Measurements from ENCODE around the gene C6orf120.

Gene C6orf120

DNA sequence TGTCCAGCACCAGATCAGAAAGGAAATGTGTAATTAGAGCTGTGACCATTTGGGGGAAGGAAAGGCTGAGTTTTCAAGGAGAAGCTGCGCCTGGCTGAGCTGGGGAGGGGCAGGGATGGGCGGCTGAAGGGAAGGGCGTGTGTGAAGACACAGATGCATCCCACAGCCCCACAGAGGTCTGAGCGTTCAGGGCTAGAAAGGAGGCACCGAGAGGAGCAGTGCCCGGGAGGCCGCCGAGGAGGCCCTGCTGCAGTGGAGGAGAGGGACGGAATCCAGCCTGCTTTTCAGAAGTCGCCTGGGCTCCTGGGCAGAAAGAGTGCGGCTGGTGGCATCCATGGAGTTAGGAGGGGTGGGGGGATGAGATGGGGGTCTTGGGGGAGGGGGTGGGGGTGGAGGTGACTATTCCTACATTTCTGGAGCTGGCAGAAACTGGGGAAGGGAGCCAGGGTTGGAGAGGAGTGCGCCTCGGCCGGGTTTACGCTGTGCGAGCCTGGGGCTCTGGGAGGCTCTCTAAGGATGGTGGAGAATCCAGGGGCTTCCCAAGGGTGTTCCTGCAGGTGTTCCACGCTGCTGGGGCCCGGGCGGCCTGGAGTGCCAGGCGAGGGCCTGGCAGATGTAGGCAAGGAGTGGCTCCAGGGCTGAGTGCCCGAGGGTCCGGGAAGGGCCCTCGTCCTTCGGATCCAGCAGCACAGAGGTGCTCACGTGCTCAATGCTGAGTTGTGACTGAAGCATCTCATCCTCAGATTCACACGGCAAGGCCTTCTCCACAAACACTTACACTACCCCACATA lies 41.9 kb upstream of the C6orf120 start:
- H3K4me2 ChIP-seq (ENCODE audit: low read length) = no peak overlapping the region
- peaks cover 79% of the 10 kb centered on the region for H3K36me3 ChIP-seq (ENCODE audit: insufficient read depth, low read length)
- no peak overlapping the region for H3K9ac ChIP-seq (ENCODE audit: low read length)

DNA sequence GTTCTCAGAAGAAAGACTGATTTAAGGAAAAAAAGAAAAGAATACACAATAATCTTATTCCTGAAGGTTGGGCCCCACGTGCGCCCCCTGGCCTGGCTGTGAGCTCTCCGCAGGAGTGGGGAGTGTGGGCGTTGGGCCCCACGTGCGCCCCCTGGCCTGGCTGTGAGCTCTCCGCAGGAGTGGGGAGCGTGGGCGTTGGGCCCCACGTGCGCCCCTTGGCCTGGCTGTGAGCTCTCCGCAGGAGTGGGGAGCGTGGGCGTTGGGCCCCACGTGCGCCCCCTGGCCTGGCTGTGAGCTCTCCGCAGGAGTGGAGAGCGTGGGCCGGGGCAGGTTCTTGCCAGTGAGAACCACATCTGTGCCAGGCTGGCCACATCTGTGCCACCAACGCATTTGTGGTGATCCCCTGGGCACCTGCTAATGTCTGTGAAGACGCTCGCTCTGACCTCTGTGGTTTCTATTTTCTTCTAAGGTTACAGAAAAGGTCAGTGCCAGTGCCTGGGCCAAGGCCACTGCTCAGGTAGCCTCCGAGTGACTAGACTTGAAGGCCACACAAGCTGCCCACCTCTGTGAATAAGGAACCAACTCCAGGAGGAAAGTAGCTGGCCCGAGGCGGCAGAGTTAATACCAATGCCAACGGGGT lies 41.1 kb upstream of the C6orf120 start:
- Histone ChIP-seq H3F3A (ENCODE audit: insufficient read depth, low read length) (no peaks in the 10 kb centered on the region), H4K20me1 (ENCODE audit: insufficient read depth, low read length) (no peaks in the 10 kb centered on the region), H3K4me2 (ENCODE audit: low read length) (no peak overlapping the region), H3K9ac (ENCODE audit: low read length) (no peak overlapping the region), H3K27ac (ENCODE audit: low read depth, low read length, poor library complexity, severe bottlenecking) (no peak overlapping the region), H2AFZ (ENCODE audit: low read length) (no peak overlapping the region), H3K36me3 (ENCODE audit: insufficient read depth, low read length) (peaks cover 79% of the 10 kb centered on the region), H3K27me3 (ENCODE audit: insufficient read depth, low read length) (no peaks in the 10 kb centered on the region), H3K4me1 (ENCODE audit: insufficient read depth, low read length, severe bottlenecking) (no peaks in the 10 kb centered on the region), H3K9me2 (ENCODE audit: low read depth, low read length) (no peaks in the 10 kb centered on the region), H3K9me3 (ENCODE audit: low read length) (no peaks in the 10 kb centered on the region; the same call in 1 of the 2 replicates), H3K79me2 (ENCODE audit: insufficient read depth, low read length) (no peaks in the 10 kb centered on the region), H3K4me3 (ENCODE audit: low read depth, low read length, poor library complexity, severe bottlenecking) (no peak overlapping the region)
- no peak for TF ChIP-seq EZH2 (IDR thresholded peaks at IDR 0.05; ENCODE audit: borderline replicate concordance, low read length)
- TF ChIP-seq, protein P1, sequence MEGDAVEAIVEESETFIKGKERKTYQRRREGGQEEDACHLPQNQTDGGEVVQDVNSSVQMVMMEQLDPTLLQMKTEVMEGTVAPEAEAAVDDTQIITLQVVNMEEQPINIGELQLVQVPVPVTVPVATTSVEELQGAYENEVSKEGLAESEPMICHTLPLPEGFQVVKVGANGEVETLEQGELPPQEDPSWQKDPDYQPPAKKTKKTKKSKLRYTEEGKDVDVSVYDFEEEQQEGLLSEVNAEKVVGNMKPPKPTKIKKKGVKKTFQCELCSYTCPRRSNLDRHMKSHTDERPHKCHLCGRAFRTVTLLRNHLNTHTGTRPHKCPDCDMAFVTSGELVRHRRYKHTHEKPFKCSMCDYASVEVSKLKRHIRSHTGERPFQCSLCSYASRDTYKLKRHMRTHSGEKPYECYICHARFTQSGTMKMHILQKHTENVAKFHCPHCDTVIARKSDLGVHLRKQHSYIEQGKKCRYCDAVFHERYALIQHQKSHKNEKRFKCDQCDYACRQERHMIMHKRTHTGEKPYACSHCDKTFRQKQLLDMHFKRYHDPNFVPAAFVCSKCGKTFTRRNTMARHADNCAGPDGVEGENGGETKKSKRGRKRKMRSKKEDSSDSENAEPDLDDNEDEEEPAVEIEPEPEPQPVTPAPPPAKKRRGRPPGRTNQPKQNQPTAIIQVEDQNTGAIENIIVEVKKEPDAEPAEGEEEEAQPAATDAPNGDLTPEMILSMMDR (IDR thresholded peaks at IDR 0.05; ENCODE audit: low read length) = no peak

More for the DNA sequence above, 41.9 kb upstream of the C6orf120 start:
- TF ChIP-seq, protein P1 (IDR thresholded peaks at IDR 0.05; ENCODE audit: low read length) = no peak
- no peak for TF ChIP-seq EZH2 (IDR thresholded peaks at IDR 0.05; ENCODE audit: borderline replicate concordance, low read length)
- Histone ChIP-seq H3K27me3 (ENCODE audit: insufficient read depth, low read length) (no peaks in the 10 kb centered on the region), H3F3A (ENCODE audit: insufficient read depth, low read length) (no peaks in the 10 kb centered on the region), H3K27ac (ENCODE audit: low read depth, low read length, poor library complexity, severe bottlenecking) (no peak overlapping the region), H4K20me1 (ENCODE audit: insufficient read depth, low read length) (no peaks in the 10 kb centered on the region), H3K4me1 (ENCODE audit: insufficient read depth, low read length, severe bottlenecking) (no peaks in the 10 kb centered on the region), H3K9me2 (ENCODE audit: low read depth, low read length) (no peaks in the 10 kb centered on the region), H3K79me2 (ENCODE audit: insufficient read depth, low read length) (no peaks in the 10 kb centered on the region), H3K9me3 (ENCODE audit: low read length) (peaks cover 2% of the 10 kb centered on the region), H3K4me3 (ENCODE audit: low read depth, low read length, poor library complexity, severe bottlenecking) (no peak overlapping the region), H2AFZ (ENCODE audit: low read length) (no peak overlapping the region)

DNA sequence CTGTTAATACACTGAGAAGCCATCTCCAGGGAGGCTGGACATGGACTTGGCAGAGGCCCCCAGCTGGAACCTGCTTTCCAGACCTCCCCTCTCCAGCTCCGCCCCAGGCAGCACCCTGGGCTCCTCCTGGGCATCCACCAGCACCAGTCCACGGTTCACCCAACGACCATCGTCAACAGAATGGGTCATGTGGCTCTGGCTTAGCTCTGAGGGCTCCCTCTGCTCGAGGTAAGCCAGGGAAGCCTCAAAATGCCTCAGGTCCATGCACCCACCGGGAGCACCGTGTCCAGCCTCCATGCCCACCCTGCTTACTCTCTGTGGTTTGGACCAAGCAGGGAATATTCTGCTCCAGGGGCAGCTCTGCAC lies 40.6 kb upstream of the C6orf120 start:
- H3K36me3 ChIP-seq (ENCODE audit: insufficient read depth, low read length) = peaks cover 79% of the 10 kb centered on the region

More for the DNA sequence above, 40.6 kb upstream of the C6orf120 start:
- Histone ChIP-seq H3F3A (ENCODE audit: insufficient read depth, low read length) (no peaks in the 10 kb centered on the region), H3K9me2 (ENCODE audit: low read depth, low read length) (no peaks in the 10 kb centered on the region), H3K27me3 (ENCODE audit: insufficient read depth, low read length) (no peaks in the 10 kb centered on the region), H3K27ac (ENCODE audit: low read depth, low read length, poor library complexity, severe bottlenecking) (no peak overlapping the region), H3K4me3 (ENCODE audit: low read depth, low read length, poor library complexity, severe bottlenecking) (no peak overlapping the region), H3K9me3 (ENCODE audit: low read length) (no peaks in the 10 kb centered on the region), H3K79me2 (ENCODE audit: insufficient read depth, low read length) (no peaks in the 10 kb centered on the region), H3K9ac (ENCODE audit: low read length) (no peak overlapping the region), H4K20me1 (ENCODE audit: insufficient read depth, low read length) (no peaks in the 10 kb centered on the region), H3K4me1 (ENCODE audit: insufficient read depth, low read length, severe bottlenecking) (no peaks in the 10 kb centered on the region), H2AFZ (ENCODE audit: low read length) (no peak overlapping the region), H3K4me2 (ENCODE audit: low read length) (no peak overlapping the region)
- TF ChIP-seq EZH2 (IDR thresholded peaks at IDR 0.05; ENCODE audit: borderline replicate concordance, low read length) = no peak
- TF ChIP-seq, protein P1 (IDR thresholded peaks at IDR 0.05; ENCODE audit: low read length) = no peak

Measured in OCI-LY1 (cell line).